ENCODE results near the gene PSME3IP1. TPM values are rescaled to one million over a fixed set of nuclear protein-coding genes. Genes with fewer than 3 reads are reported as not detected.
A peak's percentile ranks its signal among the peaks of the same experiment; 100 is the strongest.

The PSME3IP1 gene
- polyA plus RNA-seq, 3 donors: 75.4 to 133 (median 78.6) TPM

DNA sequence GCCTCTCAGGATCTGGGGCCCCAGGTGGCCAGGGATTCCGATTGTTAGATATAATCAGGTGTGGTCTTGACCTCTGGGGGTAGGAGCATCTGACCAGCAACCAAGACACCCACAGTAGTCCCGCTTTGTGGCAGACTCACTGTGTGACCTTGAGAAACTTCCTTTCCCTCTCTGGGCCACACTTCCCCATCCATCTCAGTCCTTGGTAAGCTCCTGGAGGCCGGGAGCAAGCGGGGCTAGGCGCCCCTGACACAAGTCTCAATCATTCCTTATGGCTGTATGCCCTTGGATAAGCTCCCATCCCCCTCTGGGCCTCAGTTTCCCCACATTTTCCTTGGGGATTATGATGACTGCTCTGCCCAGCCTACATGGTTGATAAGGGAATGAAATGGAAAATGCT is 72.2 kb downstream of the PSME3IP1 start:
- Histone ChIP-seq H3K4me1 (ENCODE audit: control insufficient read depth in 1 of 2, insufficient read depth in 2 of 2, low read length in 2 of 2) (no peaks in the 10 kb centered on the region), H3K4me2 (replicated peaks; ENCODE audit: extremely low read depth, low read length, poor library complexity, severe bottlenecking) (no peak overlapping the region)

DNA sequence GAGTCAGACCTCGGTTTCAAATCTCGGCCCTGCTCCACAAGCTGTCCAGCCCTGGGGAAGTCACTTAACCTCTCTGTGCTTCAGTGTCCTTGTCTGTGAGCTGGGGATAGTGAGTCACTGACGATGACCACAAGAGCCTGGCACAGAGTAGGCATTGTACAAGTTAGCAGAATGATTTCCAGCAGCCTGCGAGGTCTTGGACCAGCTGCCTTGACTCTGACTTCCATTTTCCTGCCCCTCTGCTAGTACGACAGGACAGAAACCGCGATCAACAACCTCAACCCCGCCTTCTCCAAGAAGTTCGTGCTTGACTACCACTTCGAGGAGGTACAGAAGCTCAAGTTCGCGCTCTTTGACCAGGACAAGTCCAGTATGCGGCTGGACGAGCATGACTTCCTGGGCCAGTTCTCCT is 72.8 kb downstream of the PSME3IP1 start:
- Histone ChIP-seq H3K79me2 (ENCODE audit: insufficient read depth, low read length) (peaks cover 36% of the 10 kb centered on the region), H2AFZ (ENCODE audit: insufficient read depth, low read depth, low read length, poor library complexity, severe bottlenecking) (no peak overlapping the region), H4K20me1 (ENCODE audit: insufficient read depth, low read length) (peaks cover 19% of the 10 kb centered on the region), H3K4me1 (ENCODE audit: control insufficient read depth in 1 of 2, insufficient read depth in 2 of 2, low read length in 2 of 2) (no peaks in the 10 kb centered on the region), H3K4me2 (replicated peaks; ENCODE audit: extremely low read depth, low read length, poor library complexity, severe bottlenecking) (no peak overlapping the region), H3K4me3 (replicated peaks in 1 of 3; ENCODE audit: low read depth in 2 of 3, low read length in 3 of 3) (no peak overlapping the region), H3K27ac (ENCODE audit: low read depth in 1 of 2, low read length in 2 of 2) (no peak overlapping the region), H3K9ac (ENCODE audit: insufficient read depth, low read length, poor library complexity, severe bottlenecking) (no peak overlapping the region), H3K27me3 (ENCODE audit: control insufficient read depth in 2 of 2, insufficient read depth in 2 of 2, low read length in 2 of 2) (no peaks in the 10 kb centered on the region), H3K9me3 (replicated peaks in 1 of 2; ENCODE audit: control insufficient read depth in 1 of 2, insufficient read depth in 1 of 2, low read length in 2 of 2) (no peaks in the 10 kb centered on the region), H3K36me3 (replicated peaks in 1 of 2; ENCODE audit: control insufficient read depth in 1 of 2, insufficient read depth in 2 of 2, low read length in 2 of 2) (peaks cover 57 to 71% of the 10 kb centered on the region in 2 donors)
- H3K4me1 Mint-ChIP-seq: peaks cover 7% of the 10 kb centered on the region
- intact Hi-C loops (cut with micrococcal nuclease): no loop called here
- peaks cover 0 to 2% (median 0%) of the 10 kb centered on the region in 3 donors for H3K27me3 Mint-ChIP-seq (ENCODE audit: low read depth in 3 of 3)
- no peaks in the 10 kb centered on the region for H3K9me3 Mint-ChIP-seq
- H3K27ac Mint-ChIP-seq: peak overlapping the region in 2 of 7 donors; percentile 59 to 75
- peaks cover 53 to 77% of the 10 kb centered on the region in 2 donors for H3K36me3 Mint-ChIP-seq
- H3K4me3 Mint-ChIP-seq: no peak overlapping the region
- TF ChIP-seq, protein P1, sequence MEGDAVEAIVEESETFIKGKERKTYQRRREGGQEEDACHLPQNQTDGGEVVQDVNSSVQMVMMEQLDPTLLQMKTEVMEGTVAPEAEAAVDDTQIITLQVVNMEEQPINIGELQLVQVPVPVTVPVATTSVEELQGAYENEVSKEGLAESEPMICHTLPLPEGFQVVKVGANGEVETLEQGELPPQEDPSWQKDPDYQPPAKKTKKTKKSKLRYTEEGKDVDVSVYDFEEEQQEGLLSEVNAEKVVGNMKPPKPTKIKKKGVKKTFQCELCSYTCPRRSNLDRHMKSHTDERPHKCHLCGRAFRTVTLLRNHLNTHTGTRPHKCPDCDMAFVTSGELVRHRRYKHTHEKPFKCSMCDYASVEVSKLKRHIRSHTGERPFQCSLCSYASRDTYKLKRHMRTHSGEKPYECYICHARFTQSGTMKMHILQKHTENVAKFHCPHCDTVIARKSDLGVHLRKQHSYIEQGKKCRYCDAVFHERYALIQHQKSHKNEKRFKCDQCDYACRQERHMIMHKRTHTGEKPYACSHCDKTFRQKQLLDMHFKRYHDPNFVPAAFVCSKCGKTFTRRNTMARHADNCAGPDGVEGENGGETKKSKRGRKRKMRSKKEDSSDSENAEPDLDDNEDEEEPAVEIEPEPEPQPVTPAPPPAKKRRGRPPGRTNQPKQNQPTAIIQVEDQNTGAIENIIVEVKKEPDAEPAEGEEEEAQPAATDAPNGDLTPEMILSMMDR (IDR thresholded peaks at IDR 0.05): no peak
- no peak for DNase-seq
- WGBS (ENCODE audit: insufficient coverage): 94% methylated on average over 14 of the region's 14 CpGs

More for the DNA sequence above, 72.2 kb downstream of the PSME3IP1 start:
- TF ChIP-seq, protein P1 (IDR thresholded peaks at IDR 0.05): no peak
- no peak for DNase-seq
- Histone ChIP-seq H3K9ac (ENCODE audit: insufficient read depth, low read length, poor library complexity, severe bottlenecking) (no peak overlapping the region), H3K79me2 (ENCODE audit: insufficient read depth, low read length) (peaks cover 30% of the 10 kb centered on the region), H3K9me3 (replicated peaks in 1 of 2; ENCODE audit: control insufficient read depth in 1 of 2, insufficient read depth in 1 of 2, low read length in 2 of 2) (no peaks in the 10 kb centered on the region), H2AFZ (ENCODE audit: insufficient read depth, low read depth, low read length, poor library complexity, severe bottlenecking) (no peak overlapping the region), H4K20me1 (ENCODE audit: insufficient read depth, low read length) (peaks cover 13% of the 10 kb centered on the region), H3K27me3 (ENCODE audit: control insufficient read depth in 2 of 2, insufficient read depth in 2 of 2, low read length in 2 of 2) (no peaks in the 10 kb centered on the region), H3K36me3 (replicated peaks in 1 of 2; ENCODE audit: control insufficient read depth in 1 of 2, insufficient read depth in 2 of 2, low read length in 2 of 2) (peaks cover 61 to 78% of the 10 kb centered on the region in 2 donors), H3K27ac (ENCODE audit: low read depth in 1 of 2, low read length in 2 of 2) (peak overlapping the region in 1 of 2 donors; percentile 14), H3K4me3 (replicated peaks in 1 of 3; ENCODE audit: low read depth in 2 of 3, low read length in 3 of 3) (no peak overlapping the region)
- no peak overlapping the region for H3K27ac Mint-ChIP-seq
- peaks cover 0 to 3% (median 0%) of the 10 kb centered on the region in 3 donors for H3K27me3 Mint-ChIP-seq (ENCODE audit: low read depth in 3 of 3)
- WGBS (ENCODE audit: insufficient coverage): 100% methylated on average over 1 of the region's 5 CpGs
- no peaks in the 10 kb centered on the region for H3K9me3 Mint-ChIP-seq
- H3K4me1 Mint-ChIP-seq: peaks cover 2% of the 10 kb centered on the region
- H3K4me3 Mint-ChIP-seq: no peak overlapping the region
- peaks cover 57 to 79% of the 10 kb centered on the region in 2 donors for H3K36me3 Mint-ChIP-seq
- intact Hi-C loops (cut with micrococcal nuclease): no loop called here

Measured in CD14-positive monocyte (primary cell).